GM18861 (cell line): ENCODE results near the gene ITGA7.

Source experiments
- ATAC-seq: cut with Tn5 transposase; IDR thresholded peaks from one replicate; pipeline ENCODE4 v1.9.1; 2021; ENCODE audit not compliant: unreplicated experiment

Gene ITGA7

GRCh38 chr12:55700255-55701018 lies 7.3 kb downstream of the ITGA7 start:
- no peak for ATAC-seq

- no peak for ATAC-seq
Observed at GRCh38 chr12:55699471-55700055, 8.1 kb downstream of the ITGA7 start.

- no peak for ATAC-seq
Observed at GRCh38 chr12:55698965-55699364, 8.7 kb downstream of the ITGA7 start.

GRCh38 chr12:55698241-55698955 lies 9.3 kb downstream of the ITGA7 start:
- ATAC-seq: no peak

- ATAC-seq: no peak
Observed at GRCh38 chr12:55697686-55698085, 10.0 kb downstream of the ITGA7 start.

- ATAC-seq: no peak
Observed at GRCh38 chr12:55696796-55697462, 10.8 kb downstream of the ITGA7 start.

GRCh38 chr12:55696141-55696540 lies 11.6 kb downstream of the ITGA7 start:
- ATAC-seq: no peak

- no peak for ATAC-seq
Observed at GRCh38 chr12:55695349-55695748, 12.4 kb downstream of the ITGA7 start.

- no peak for ATAC-seq
Observed at GRCh38 chr12:55694651-55695050, 13.1 kb downstream of the ITGA7 start.

GRCh38 chr12:55694188-55694515 lies 13.6 kb downstream of the ITGA7 start:
- no peak for ATAC-seq

- ATAC-seq: no peak
Observed at GRCh38 chr12:55693323-55694187, 14.1 kb downstream of the ITGA7 start.

GRCh38 chr12:55692631-55693322 lies 14.9 kb downstream of the ITGA7 start:
- no peak for ATAC-seq

- ATAC-seq: no peak
Observed at GRCh38 chr12:55688716-55689655, 18.7 kb downstream of the ITGA7 start.

GRCh38 chr12:55687746-55688145 lies 20.0 kb downstream of the ITGA7 start:
- no peak for ATAC-seq

- no peak for ATAC-seq
Observed at GRCh38 chr12:55686366-55687010, 21.2 kb downstream of the ITGA7 start.

- ATAC-seq: no peak
Observed at GRCh38 chr12:55685671-55686070, 22.0 kb downstream of the ITGA7 start.

GRCh38 chr12:55684761-55685370 lies 22.8 kb downstream of the ITGA7 start:
- ATAC-seq: no peak

- ATAC-seq: no peak
Observed at GRCh38 chr12:55683676-55684075, 24.0 kb downstream of the ITGA7 start.
